Right lobe of liver (tissue), 6 donors: Measurements from ENCODE around the gene ADGRF5. TPM values are rescaled to one million over a fixed set of nuclear protein-coding genes. Genes with fewer than 3 reads are reported as not detected.

Source experiments
- ATAC-seq, 4 donors: fragments of 200-7000 bp; cut with Tn5 transposase; one replicate each; pipeline ENCODE4 v1.9.1; 2020; ENCODE audit warnings: mild to moderate bottlenecking in 4 of 4, moderate library complexity in 4 of 4
- DNase-seq, 3 donors: peaks; one replicate each; pipeline ENCODE4 v3.0.0-alpha.2; 2020
- H3K27ac ChIP-seq, 3 donors: fragments of 200-600 bp; one replicate each; pipeline ENCODE4 v1.8.0; 2022
- H3K27me3 ChIP-seq, 2 donors: fragments of 200-600 bp; one replicate each; pipeline ENCODE4 v1.8.0; 2022
- H3K36me3 ChIP-seq, 4 donors: fragments of 200-600 bp; sonication (generic) in 1 of 4; one replicate each; pipeline versions ENCODE4 v1.5.1 to v1.8.0; 2017 to 2022; ENCODE audit warnings: control low read depth in 1 of 4
- H3K4me1 ChIP-seq, 4 donors: fragments of 200-600 bp; sonication (generic) in 1 of 4; one replicate each; pipeline versions ENCODE4 v1.5.1 to v1.8.0; 2017 to 2022; ENCODE audit warnings: control low read depth in 1 of 4
- H3K4me3 ChIP-seq, 3 donors: fragments of 200-600 bp; one replicate each; pipeline ENCODE4 v1.8.0; 2022
- H3K9me3 ChIP-seq, 4 donors: fragments of 200-600 bp; sonication (generic) in 1 of 4; one replicate each; pipeline versions ENCODE4 v1.5.1 to v1.8.0; 2017 to 2022; ENCODE audit warnings: control low read depth in 1 of 4
- CTCF ChIP-seq, 4 donors: fragments of 200-600 bp in 3 of 4; fragments of 450-650 bp in 1 of 4; IDR thresholded peaks; one replicate each; pipeline versions ENCODE4 v1.5.1 to v1.8.0; 2016 to 2022; ENCODE audit warnings: antibody characterized with exemption in 4 of 4, mild to moderate bottlenecking in 2 of 4
- POLR2A ChIP-seq: fragments of 450-650 bp; IDR thresholded peaks from one replicate; pipeline ENCODE4 v1.6.1; 2017; ENCODE audit warnings: antibody characterized with exemption, mild to moderate bottlenecking
- WGBS: methylation state at CpG from one replicate; pipeline ENCODE4 v1.1.6; 2018; ENCODE audit warnings: low coverage, low lambda C conversion rate; ENCODE audit not compliant: insufficient coverage; ENCODE audit errors: missing lambda C conversion rate; 5-methylcytosine and 5-hydroxymethylcytosine counted together
- intact Hi-C, 2 donors: fragments of 100-400 bp; cut with DNase I; formaldehyde crosslinking; loops; one replicate each; pipeline versions ENCODE4 v1.11.2 to v1.14.1; 2022
- total RNA-seq, 6 experiments: library from RNA; depleted of rRNA in 2 of 6; stranded (reverse); fragments of >200 nt in 2 of 6; fragmentation: NEBNext Ultra II Directional in 3 of 6; extraction: Animal tissue kit (Norgen Biotek cat#: 25700) in 3 of 6; gene quantifications; one replicate each; pipeline versions ENCODE4 v1.1.0 to v1.2.4, GENCODE V29; 2016 to 2023
- donor health status: DM: no; HTN: yes; CAD: no.
- donor health status: DM: no; HTN: no; CAD: no.
- donor health status: DM: no; HTN: no; CAD: no.
- donor health status: DM: no; HTN: yes; CAD: no.
- donor health status: DM: no; HTN: yes; CAD: no.

The ADGRF5 gene
- total RNA-seq, 6 experiments from 2014 or later: 6.5 to 14.6 (median 10.7) TPM

GRCh38 chr6:46963626-46964025 lies 41.9 kb upstream of the ADGRF5 start:
- intact Hi-C loops: no loop called here
- H3K27ac ChIP-seq: no peak overlapping the region
- no peaks in the 10 kb centered on the region for H3K27me3 ChIP-seq
- H3K9me3 ChIP-seq: no peaks in the 10 kb centered on the region
- H3K36me3 ChIP-seq: no peaks in the 10 kb centered on the region
- H3K4me3 ChIP-seq: no peak overlapping the region
- TF ChIP-seq POLR2A (no peak), CTCF (IDR thresholded peaks at IDR 0.05) (no peak)
- no peak for ATAC-seq
- no peaks in the 10 kb centered on the region for H3K4me1 ChIP-seq
- WGBS: 52% methylated on average over 5 of the region's 5 CpGs
- no peak for DNase-seq

GRCh38 chr6:46963039-46963438 lies 41.3 kb upstream of the ADGRF5 start:
- no peak for ATAC-seq
- no peak overlapping the region for H3K27ac ChIP-seq
- H3K27me3 ChIP-seq: no peaks in the 10 kb centered on the region
- no peaks in the 10 kb centered on the region for H3K36me3 ChIP-seq
- H3K9me3 ChIP-seq: no peaks in the 10 kb centered on the region
- intact Hi-C loops: no loop called here
- H3K4me1 ChIP-seq: no peaks in the 10 kb centered on the region
- TF ChIP-seq CTCF (IDR thresholded peaks at IDR 0.05) (no peak), POLR2A (no peak)
- no peak overlapping the region for H3K4me3 ChIP-seq
- no peak for DNase-seq

- intact Hi-C loops: no loop called here
- Histone ChIP-seq H3K9me3 (no peaks in the 10 kb centered on the region), H3K27me3 (no peaks in the 10 kb centered on the region), H3K4me3 (no peak overlapping the region), H3K27ac (no peak overlapping the region), H3K36me3 (no peaks in the 10 kb centered on the region), H3K4me1 (no peaks in the 10 kb centered on the region)
- DNase-seq (no peak), ATAC-seq (no peak)
- no peak for TF ChIP-seq POLR2A
- WGBS: 58% methylated on average over 5 of the region's 5 CpGs
Observed at GRCh38 chr6:46961711-46962110, 40.0 kb upstream of the ADGRF5 start.

- H3K4me3 ChIP-seq: no peak overlapping the region
- ATAC-seq: no peak
- intact Hi-C loops: no loop called here
- no peak for TF ChIP-seq POLR2A
- no peak overlapping the region for H3K27ac ChIP-seq
- no peaks in the 10 kb centered on the region for H3K9me3 ChIP-seq
- no peaks in the 10 kb centered on the region for H3K4me1 ChIP-seq
- H3K36me3 ChIP-seq: no peaks in the 10 kb centered on the region
- H3K27me3 ChIP-seq: no peaks in the 10 kb centered on the region
- DNase-seq: no peak
Observed at GRCh38 chr6:46961232-46961631, 39.5 kb upstream of the ADGRF5 start.

- no peaks in the 10 kb centered on the region for H3K36me3 ChIP-seq
- no peak overlapping the region for H3K4me3 ChIP-seq
- TF ChIP-seq POLR2A (no peak), CTCF (IDR thresholded peaks at IDR 0.05) (no peak)
- H3K27ac ChIP-seq: no peak overlapping the region
- H3K9me3 ChIP-seq: no peaks in the 10 kb centered on the region
- ATAC-seq (no peak), DNase-seq (no peak)
- intact Hi-C loops: no loop called here
- H3K4me1 ChIP-seq: no peaks in the 10 kb centered on the region
- no peaks in the 10 kb centered on the region for H3K27me3 ChIP-seq
Observed at GRCh38 chr6:46959419-46959818, 37.7 kb upstream of the ADGRF5 start.

- intact Hi-C loops: no loop called here
- 87% methylated on average over 6 of the region's 6 CpGs for WGBS
Observed at GRCh38 chr6:46956409-46956808, 34.7 kb upstream of the ADGRF5 start.

More at GRCh38 chr6:46956409-46956808, 34.7 kb upstream of the ADGRF5 start:
- no peaks in the 10 kb centered on the region for H3K36me3 ChIP-seq
- no peaks in the 10 kb centered on the region for H3K4me1 ChIP-seq
- no peak for TF ChIP-seq CTCF (IDR thresholded peaks at IDR 0.05)
- no peak for TF ChIP-seq POLR2A
- H3K27me3 ChIP-seq: no peaks in the 10 kb centered on the region
- DNase-seq: no peak
- H3K4me3 ChIP-seq: no peak overlapping the region
- no peak overlapping the region for H3K27ac ChIP-seq
- H3K9me3 ChIP-seq: no peaks in the 10 kb centered on the region
- ATAC-seq: no peak
